NCI-H82 treated with DMSO at 0.1 percent for 48 hours (cell line): ENCODE results near the gene CDY1B.
"Not testable (repeated sequence)": the region's sequence is repeated elsewhere in the genome, so short reads cannot be mapped to it uniquely, and the experiment has no call there.

Experiments
- DNase-seq: peaks from one replicate; lab custom pipeline; 2025; ENCODE audit not compliant: unreplicated experiment; lab: John Stamatoyannopoulos, UW

The CDY1B gene, protein sequence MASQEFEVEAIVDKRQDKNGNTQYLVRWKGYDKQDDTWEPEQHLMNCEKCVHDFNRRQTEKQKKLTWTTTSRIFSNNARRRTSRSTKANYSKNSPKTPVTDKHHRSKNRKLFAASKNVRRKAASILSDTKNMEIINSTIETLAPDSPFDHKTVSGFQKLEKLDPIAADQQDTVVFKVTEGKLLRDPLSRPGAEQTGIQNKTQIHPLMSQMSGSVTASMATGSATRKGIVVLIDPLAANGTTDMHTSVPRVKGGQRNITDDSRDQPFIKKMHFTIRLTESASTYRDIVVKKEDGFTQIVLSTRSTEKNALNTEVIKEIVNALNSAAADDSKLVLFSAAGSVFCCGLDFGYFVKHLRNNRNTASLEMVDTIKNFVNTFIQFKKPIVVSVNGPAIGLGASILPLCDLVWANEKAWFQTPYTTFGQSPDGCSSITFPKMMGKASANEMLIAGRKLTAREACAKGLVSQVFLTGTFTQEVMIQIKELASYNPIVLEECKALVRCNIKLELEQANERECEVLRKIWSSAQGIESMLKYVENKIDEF

DNA sequence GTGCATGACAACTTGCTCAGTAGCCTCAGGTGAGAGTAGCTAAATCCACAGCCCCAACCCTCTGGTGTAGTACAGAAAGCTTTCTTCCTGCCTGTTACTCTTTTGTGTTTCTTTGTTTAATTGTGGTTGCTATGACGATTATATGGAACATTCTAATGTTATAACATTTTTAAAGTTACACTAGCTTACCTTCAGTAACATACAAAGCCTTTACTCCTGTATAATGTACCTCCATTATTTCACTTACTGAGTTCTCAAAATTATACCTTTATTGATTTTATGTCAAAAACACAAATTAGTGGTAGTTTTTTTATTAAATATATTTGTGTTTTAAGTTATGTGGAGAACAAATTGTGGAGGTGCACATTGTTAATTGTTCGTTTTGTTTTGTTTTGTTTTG, at the start of gene CDY1B:
CDY1B (minus strand) TSS at position 101 of the 400 bp plus-strand sequence. CDS start 331 bp downstream, outside the sequence.
- not testable (repeated sequence) for DNase-seq

DNA sequence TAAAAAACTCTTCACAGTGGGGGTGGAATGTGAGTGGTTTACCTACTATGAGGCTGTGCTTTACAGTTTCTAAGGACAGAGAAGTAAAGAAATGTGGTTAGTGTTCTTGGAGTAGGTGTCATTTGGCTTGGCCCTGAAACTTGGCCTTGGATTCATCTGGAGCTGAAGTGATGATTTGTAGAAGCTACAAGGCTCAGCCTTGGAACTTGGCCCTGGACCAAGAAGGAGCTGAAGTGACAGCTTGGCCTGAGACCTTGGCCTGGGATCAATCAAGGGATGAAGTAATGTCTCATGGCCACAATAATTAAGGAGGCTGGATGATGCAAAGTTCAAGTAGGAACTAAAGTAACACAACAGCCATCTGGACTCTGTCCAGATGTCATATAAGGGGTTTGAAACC, 1.7 kb upstream of the CDY1B start:
- DNase-seq, result not testable (repeated sequence)

DNA sequence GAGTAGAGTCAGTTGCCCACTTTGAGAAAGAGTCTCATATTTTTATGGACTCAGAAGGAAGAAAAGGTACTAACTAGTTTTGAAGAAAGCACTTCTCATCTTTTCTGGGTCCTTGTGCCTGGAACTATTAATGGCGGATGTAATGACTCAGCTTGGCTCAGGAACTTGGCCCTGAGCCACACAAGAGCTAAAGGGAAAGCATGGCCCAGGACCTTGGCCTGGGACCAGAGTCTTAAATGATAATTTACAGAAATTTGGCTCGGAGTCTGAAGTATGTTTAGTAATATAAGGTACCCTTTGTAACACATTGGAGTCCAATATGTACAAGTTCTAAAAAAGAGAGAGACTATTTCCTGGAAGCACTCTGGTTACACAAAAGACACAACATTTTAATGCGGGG, 4.6 kb downstream of the CDY1B start:
- not testable (repeated sequence) for DNase-seq

DNA sequence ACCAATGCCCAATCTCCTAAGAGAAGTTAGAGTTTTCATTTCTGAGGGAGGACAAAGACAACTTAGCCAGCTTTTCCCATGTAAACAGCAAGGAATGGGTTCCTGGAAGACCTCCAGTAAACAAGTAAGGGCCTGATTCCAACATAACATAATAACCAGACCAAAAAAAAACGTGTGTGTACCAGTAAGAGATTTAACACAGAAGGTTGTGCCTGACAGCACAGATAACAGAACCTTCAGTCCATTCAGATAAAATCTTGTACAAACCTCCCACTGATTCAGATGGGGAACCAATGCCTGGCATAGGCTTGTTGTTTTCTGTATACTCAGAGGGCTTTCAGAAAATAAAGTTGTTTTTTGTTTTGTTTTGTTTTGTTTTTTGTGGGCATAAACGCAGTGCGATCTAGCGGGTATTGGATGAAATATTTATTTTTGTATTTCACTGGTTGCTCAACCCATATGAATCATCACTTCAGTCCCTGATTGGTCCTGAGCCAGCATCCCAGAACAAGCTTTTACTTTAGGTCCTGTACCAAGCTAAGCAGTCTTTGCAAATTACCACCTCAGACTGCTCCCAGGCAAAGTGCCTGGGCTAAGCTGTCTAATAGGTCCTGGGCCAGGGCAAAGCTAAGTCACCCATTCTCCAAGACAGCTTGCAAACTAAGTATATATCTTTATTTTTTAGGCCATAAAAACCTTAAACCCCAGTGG, 8.7 kb downstream of the CDY1B start:
- not testable (repeated sequence) for DNase-seq

DNA sequence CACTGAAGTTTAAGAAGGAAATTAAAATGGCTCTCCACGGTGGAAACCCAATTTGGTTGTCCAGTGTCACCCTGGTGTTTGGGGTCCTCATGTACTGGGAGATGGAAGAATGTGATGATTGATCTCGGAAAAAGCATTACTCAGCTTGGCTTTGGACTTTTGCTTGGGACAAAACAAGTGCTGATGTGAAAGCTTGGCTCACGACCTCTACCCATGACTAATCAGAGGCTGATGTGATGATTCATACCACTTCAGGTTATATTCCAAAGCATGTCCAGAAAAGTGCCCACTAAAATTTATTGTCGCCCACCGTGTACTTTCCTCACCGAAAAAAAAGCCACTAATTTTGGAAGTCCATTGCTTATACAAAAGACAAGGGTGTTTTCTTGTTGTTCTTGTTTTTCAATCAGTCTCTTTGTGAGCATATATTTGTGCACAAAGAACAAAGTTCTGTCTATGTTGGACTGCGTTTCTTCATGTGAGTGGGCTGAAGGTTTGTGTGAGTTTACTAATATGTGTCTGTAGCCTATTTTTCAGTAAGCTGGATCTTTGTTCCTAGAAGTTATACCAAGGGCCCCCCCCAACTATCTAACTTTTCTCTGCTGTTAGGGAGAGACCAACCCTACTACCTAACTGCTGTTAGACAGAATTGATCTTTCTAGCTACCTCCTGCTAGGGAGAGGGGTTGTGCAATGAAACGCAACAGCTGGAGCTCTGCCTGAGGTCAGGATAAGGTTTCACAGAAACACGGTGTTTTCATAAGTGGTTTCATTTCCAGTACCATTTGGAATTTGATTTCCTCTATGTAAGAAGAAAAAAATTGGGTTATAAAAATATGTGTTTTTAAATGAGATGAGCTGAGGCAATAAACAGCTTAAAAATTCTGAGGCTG, 21.4 kb downstream of the CDY1B start:
- not testable (repeated sequence) for DNase-seq
